C4-2B (cell line): ENCODE data around the gene VPS35L.
"Not testable (repeated sequence)": the region's sequence is repeated elsewhere in the genome, so short reads cannot be mapped to it uniquely, and the experiment has no call there.

Experiments
- H3K27ac ChIP-seq: fragments of 450-650 bp; 2 replicates; pipeline ENCODE4 v1.5.1; 2017
- CTCF ChIP-seq: fragments of 450-650 bp; conservative IDR thresholded peaks from 2 replicates; pipeline ENCODE4 v1.5.1; 2017; ENCODE audit warnings: mild to moderate bottlenecking
- ZFX ChIP-seq: fragments of 450-650 bp; IDR thresholded peaks from 2 replicates; pipeline ENCODE4 v1.6.1; 2017

The VPS35L gene

GRCh38 chr16:19540241-19540970, 15.1 kb upstream of the VPS35L start:
- no peak overlapping the region for H3K27ac ChIP-seq
- no peak for TF ChIP-seq ZFX
- no peak for TF ChIP-seq CTCF

DNA sequence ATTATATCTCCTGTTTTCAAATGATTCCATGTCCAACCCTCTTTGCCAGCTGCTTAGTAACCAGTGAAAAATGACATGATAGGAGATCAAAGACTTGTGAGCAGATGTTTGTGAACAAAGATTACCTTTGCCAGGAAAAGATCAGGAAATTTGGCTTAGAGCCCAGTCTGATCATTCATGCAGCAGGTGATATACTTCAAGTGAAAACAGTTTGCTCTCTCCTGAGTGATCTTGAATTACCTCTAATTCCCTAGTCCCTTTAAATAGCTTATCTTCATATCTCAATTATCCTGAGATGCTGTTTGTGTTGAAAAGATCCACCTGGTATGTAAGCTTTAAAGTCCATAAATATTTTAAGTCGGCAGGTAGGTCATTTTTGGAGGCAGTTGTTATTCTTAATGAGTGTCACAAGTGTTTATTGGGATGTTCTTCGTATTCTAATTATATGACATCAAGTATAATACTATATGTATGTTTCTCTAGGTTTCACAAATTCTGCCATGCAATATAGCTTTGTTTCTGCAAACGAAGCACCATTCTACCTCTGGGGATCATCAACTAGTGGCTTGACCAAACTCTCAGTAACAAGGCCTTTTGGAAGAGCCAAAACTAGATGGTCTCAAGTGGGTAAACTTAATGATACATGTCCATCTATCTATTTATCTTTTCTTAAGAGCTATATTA, 13.2 kb upstream of the VPS35L start:
- no peak overlapping the region for H3K27ac ChIP-seq
- TF ChIP-seq CTCF (no peak), ZFX (no peak)

DNA sequence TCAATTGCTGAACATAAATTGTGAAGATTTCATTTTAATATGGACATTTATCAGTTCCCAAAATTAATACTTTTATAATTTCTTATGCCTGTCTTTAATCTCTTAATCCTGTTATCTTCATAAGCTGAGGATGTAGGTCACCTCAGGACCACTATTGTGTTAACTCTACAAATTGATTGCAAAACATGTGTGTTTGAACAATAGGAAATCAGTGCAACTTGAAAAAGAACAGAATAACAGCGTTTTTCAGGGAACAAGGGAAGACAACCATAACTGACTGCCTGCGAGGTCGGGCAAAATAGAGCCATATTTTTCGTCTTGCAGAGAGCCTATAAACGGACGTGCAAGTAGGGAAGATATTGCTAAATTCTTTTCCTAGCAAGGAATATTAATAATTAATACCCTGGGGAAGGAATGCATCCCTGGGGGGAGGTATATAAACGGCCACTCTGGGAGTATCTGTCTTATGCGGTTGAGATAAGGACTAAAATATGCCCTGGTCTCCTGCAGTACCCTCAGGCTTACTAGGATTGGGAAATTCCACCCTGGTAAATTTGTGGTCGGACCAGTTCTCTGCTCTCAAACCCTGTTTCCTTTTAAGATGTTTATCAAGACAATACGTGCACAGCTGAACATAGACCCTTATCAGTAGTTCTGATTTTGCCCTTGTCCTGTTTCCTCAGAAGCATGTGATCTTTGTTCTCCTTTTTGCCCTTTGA, 12.1 kb upstream of the VPS35L start:
- H3K27ac ChIP-seq, result not testable (repeated sequence)

GRCh38 chr16:19548144-19548543, 7.4 kb upstream of the VPS35L start:
- TF ChIP-seq CTCF, result no peak
- no peak for TF ChIP-seq ZFX
- H3K27ac ChIP-seq, result no peak overlapping the region

DNA sequence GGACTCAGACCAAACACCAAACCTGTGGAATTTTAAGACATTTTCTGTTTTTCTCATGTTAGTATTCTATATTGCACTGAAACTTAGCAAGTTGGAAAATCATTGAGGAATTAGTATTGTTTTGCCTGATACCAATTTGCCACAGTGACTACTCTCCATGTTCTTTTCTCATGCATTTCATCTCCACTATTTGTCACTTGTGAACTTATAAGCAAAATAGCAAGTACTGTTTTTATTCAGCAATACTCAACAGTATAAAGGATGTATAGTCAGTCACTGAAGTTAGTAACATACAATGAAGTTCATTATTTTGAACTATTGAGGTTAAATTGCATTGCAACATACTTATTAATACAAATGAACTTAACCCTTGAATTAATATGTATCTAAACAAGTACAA, 5.8 kb upstream of the VPS35L start:
- no peak for TF ChIP-seq ZFX
- no peak for TF ChIP-seq CTCF

GRCh38 chr16:19555938-19556771, 652 bp downstream of the VPS35L start:
- TF ChIP-seq CTCF, result no peak
- TF ChIP-seq ZFX, result no peak
- peak overlapping the region; percentile 85 for H3K27ac ChIP-seq

More for the DNA sequence above, 5.8 kb upstream of the VPS35L start:
- H3K27ac ChIP-seq, result no peak overlapping the region

DNA sequence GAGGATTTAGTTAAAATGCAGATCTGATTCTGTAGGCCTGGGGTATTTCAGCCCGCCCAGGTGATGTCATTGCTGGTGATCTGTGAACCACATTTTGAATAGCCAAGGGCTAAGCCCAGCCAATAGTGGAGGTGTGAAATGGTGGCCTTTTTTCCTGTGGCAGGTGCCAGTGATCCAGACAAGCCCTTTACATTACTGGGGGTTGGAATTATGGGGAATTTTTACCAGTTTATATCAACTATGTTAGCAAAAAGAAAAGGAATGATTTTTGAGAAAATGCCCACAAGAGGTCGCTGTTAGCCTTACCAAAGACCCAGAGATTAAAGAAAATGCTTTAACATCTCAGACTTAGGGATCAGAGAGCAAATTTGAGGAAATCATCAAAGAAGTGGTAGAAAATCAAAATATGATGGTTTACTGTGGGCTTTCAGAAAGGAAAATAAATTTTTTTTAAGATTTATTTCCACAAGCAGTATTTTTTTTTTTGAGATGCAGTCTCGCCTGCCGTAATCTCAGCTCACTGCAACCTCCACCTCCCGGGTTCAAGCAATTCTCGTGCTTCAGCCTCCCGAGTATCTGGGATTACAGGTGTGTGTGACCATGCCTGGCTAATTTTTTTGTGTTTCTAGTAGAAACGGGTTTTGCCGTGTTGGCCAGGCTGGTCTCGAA, 3.9 kb downstream of the VPS35L start:
- no peak overlapping the region for H3K27ac ChIP-seq
- peak; percentile 88 for TF ChIP-seq CTCF
- TF ChIP-seq ZFX, result no peak
